Heart left ventricle (tissue), 16 donors: ENCODE results near the gene FASTKD1. TPM values are rescaled to one million over a fixed set of nuclear protein-coding genes. Genes with fewer than 3 reads are reported as not detected.
"Not testable (repeated sequence)": the region's sequence is repeated elsewhere in the genome, so short reads cannot be mapped to it uniquely, and the experiment has no call there.

Experiments used
- ATAC-seq, 4 donors: fragments of 200-7000 bp; cut with Tn5 transposase; one replicate each; pipeline ENCODE4 v1.9.1; 2020 to 2022; ENCODE audit warnings: moderate library complexity in 4 of 4, mild to moderate bottlenecking in 3 of 4, moderate number of reproducible peaks in 1 of 4
- DNase-seq, 5 donors: peaks; one replicate each; pipeline ENCODE4 v3.0.0-alpha.2; 2020
- H3K27ac ChIP-seq, 12 donors: fragments of 200-600 bp; sonication (generic) in 4 of 12; one replicate each; pipeline versions ENCODE4 v1.5.0 to v1.8.0; 2016 to 2022; ENCODE audit warnings: mild to moderate bottlenecking in 2 of 12
- H3K27me3 ChIP-seq, 9 donors: fragments of 200-600 bp; sonication (generic) in 2 of 9; one replicate each; pipeline versions ENCODE4 v1.5.1 to v1.8.0; 2016 to 2022; ENCODE audit warnings: mild to moderate bottlenecking in 3 of 9
- H3K36me3 ChIP-seq, 9 donors: fragments of 200-600 bp; sonication (generic) in 2 of 9; one replicate each; pipeline versions ENCODE4 v1.5.0 to v1.8.0; 2018 to 2022; ENCODE audit warnings: mild to moderate bottlenecking in 2 of 9
- H3K4me1 ChIP-seq, 12 donors: fragments of 200-600 bp; sonication (generic) in 4 of 12; one replicate each; pipeline versions ENCODE4 v1.5.0 to v1.8.0; 2016 to 2022; ENCODE audit warnings: mild to moderate bottlenecking in 3 of 12
- H3K4me3 ChIP-seq, 12 donors: fragments of 200-600 bp; sonication (generic) in 4 of 12; one replicate each; pipeline versions ENCODE4 v1.5.0 to v1.8.0; 2017 to 2022; ENCODE audit warnings: mild to moderate bottlenecking in 9 of 12, moderate library complexity in 4 of 12
- H3K9me3 ChIP-seq, 12 donors: fragments of 200-600 bp; sonication (generic) in 4 of 12; one replicate each; pipeline versions ENCODE4 v1.5.0 to v1.8.0; 2016 to 2022; ENCODE audit warnings: mild to moderate bottlenecking in 1 of 12
- POLR2A ChIP-seq, 2 donors: fragments of 450-650 bp; IDR thresholded peaks; one replicate each; pipeline ENCODE4 v1.6.1; 2017; ENCODE audit warnings: antibody characterized with exemption in 2 of 2, mild to moderate bottlenecking in 2 of 2, moderate library complexity in 2 of 2
- WGBS, 4 donors: extraction: QIAGEN DNeasy Blood & Tissue Kit in 2 of 4; methylation state at CpG; one replicate each; pipeline versions ENCODE4 v1.1.5 to v1.1.7; 2013 to 2018; 5-methylcytosine and 5-hydroxymethylcytosine counted together
- intact Hi-C, 10 donors: fragments of 100-400 bp; cut with DNase I; formaldehyde crosslinking; loops; one replicate each; pipeline versions ENCODE4 v1.11.1 to v1.14.2; 2022
- polyA plus RNA-seq, 2 donors: library from polyadenylated mRNA; stranded (reverse); fragments of 200-250 nt; gene quantifications; one replicate each; pipeline ENCODE4 v1.2.3, GENCODE V29; 2013
- total RNA-seq, 9 donors: library from RNA; depleted of rRNA in 2 of 9; stranded (reverse); fragments of >200 nt in 2 of 9; fragmentation: NEBNext Ultra II Directional in 3 of 9; extraction: Animal tissue kit (Norgen Biotek cat#: 25700) in 3 of 9; gene quantifications; one replicate each; pipeline versions ENCODE4 v1.1.0 to v1.2.4, GENCODE V29; 2016 to 2023
- TF ChIP-seq, protein P1 (sequence below), 12 donors: fragments of 200-600 bp; sonication (generic) in 4 of 12; IDR thresholded peaks; one replicate each; pipeline versions ENCODE4 v1.5.0 to v1.8.0; 2018 to 2022; ENCODE audit warnings: antibody characterized with exemption in 12 of 12, mild to moderate bottlenecking in 5 of 12
- donor health status: ischemic (EF 13 %, LVEDD 7.1; RV severe dilation, severe dysfunction).
- donor health status: healthy with polysubstance abuse.
- donor health status: DM: no; HTN: yes; CAD: no.
- donor health status: DM: no; HTN: no; CAD: no.
- donor health status: ischemic (EF 25% LVEDD 6.9; RV normal size, moderate dysfunction).
- donor health status: ischemic (EF 25% LVEDD 5.7; RV mildly dilated, moderate dysfunction).
- donor health status: healthy.
- donor health status: DM: yes; HTN: yes; CAD: no.
- donor health status: ischemic (EF 35%, LVEDD 5.7; RV mildly dilated, moderate dysfunction).
- donor health status: nonischemic (EF 11% LVEDD 7.7; RV severe dilation, severe dysfunction).
- donor health status: DM: yes; HTN: yes; CAD: no.
- donor health status: PGD.
- donor health status: ischemic (EF 29% LVEDD 5.4; RV normal size, mild dysfunction).
- donor health status: nonischemic (EF 23%, LVEDD 6.1; RV moderate dilation, normal function).

FASTKD1 gene
- total and polyA plus RNA-seq, 11 donors, result 25.3 to 154 (median 69.4) TPM

GRCh38 chr2:169569948-169570347 is 3.7 kb downstream of the FASTKD1 start:
- TF ChIP-seq, protein P1, sequence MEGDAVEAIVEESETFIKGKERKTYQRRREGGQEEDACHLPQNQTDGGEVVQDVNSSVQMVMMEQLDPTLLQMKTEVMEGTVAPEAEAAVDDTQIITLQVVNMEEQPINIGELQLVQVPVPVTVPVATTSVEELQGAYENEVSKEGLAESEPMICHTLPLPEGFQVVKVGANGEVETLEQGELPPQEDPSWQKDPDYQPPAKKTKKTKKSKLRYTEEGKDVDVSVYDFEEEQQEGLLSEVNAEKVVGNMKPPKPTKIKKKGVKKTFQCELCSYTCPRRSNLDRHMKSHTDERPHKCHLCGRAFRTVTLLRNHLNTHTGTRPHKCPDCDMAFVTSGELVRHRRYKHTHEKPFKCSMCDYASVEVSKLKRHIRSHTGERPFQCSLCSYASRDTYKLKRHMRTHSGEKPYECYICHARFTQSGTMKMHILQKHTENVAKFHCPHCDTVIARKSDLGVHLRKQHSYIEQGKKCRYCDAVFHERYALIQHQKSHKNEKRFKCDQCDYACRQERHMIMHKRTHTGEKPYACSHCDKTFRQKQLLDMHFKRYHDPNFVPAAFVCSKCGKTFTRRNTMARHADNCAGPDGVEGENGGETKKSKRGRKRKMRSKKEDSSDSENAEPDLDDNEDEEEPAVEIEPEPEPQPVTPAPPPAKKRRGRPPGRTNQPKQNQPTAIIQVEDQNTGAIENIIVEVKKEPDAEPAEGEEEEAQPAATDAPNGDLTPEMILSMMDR (IDR thresholded peaks at IDR 0.05), result no peak
- no peak for TF ChIP-seq POLR2A (IDR thresholded peaks at IDR 0.05)
- intact Hi-C loops, result no loop called here
- Histone ChIP-seq H3K4me1 (peaks cover 0 to 17% (median 6%) of the 10 kb centered on the region in 12 donors), H3K4me3 (no peak overlapping the region), H3K36me3 (peaks cover 0 to 21% (median 6%) of the 10 kb centered on the region in 9 donors), H3K27ac (no peak overlapping the region), H3K9me3 (no peaks in the 10 kb centered on the region), H3K27me3 (no peaks in the 10 kb centered on the region)
- WGBS, 4 donors, result 73 to 78% (median 75%) methylated on average over 2 of the region's 2 CpGs
- ATAC-seq, result no peak
- no peak for DNase-seq

DNA sequence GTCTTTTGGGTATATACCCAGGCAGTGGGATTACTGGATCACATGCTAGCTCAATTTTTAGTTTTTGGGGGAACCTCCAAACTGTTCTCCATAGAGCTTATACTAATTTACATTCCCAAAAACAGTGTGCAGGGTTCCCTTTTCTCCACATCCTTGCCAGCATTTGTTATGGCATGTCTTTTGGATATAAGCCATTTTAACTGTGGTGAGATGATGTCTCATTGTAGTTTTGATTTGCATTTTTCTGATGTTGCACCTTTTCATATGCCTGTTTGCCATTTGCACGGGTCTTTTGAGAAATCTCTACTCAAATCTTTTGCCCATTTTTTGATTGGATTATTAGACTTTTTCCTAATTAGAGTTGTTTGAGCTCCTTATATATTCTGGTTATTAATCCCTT is 8.0 kb downstream of the FASTKD1 start:
- no peak overlapping the region for H3K4me3 ChIP-seq
- peaks cover 0 to 33% (median 16%) of the 10 kb centered on the region in 9 donors for H3K36me3 ChIP-seq
- no peak for ATAC-seq
- no peaks in the 10 kb centered on the region for H3K9me3 ChIP-seq
- 49 to 100% (median 96%) methylated on average over 1 of the region's 1 CpG for WGBS, 4 donors
- no peak for DNase-seq
- H3K4me1 ChIP-seq, result peaks cover 0 to 8% (median 0%) of the 10 kb centered on the region in 12 donors
- H3K27ac ChIP-seq, result no peak overlapping the region
- intact Hi-C loops, result no loop called here
- TF ChIP-seq, protein P1 (IDR thresholded peaks at IDR 0.05), result no peak
- TF ChIP-seq POLR2A (IDR thresholded peaks at IDR 0.05), result no peak
- H3K27me3 ChIP-seq, result no peaks in the 10 kb centered on the region

GRCh38 chr2:169562519-169562918 is 11.1 kb downstream of the FASTKD1 start:
- H3K27me3 ChIP-seq, result no peaks in the 10 kb centered on the region
- no peaks in the 10 kb centered on the region for H3K9me3 ChIP-seq
- no peaks in the 10 kb centered on the region for H3K4me1 ChIP-seq
- H3K4me3 ChIP-seq, result no peak overlapping the region
- 73 to 95% (median 90%) methylated on average over 2 of the region's 2 CpGs for WGBS, 4 donors
- H3K36me3 ChIP-seq, result peaks cover 0 to 53% (median 30%) of the 10 kb centered on the region in 9 donors
- H3K27ac ChIP-seq, result no peak overlapping the region
- intact Hi-C loops, result no loop called here
- TF ChIP-seq, protein P1 (IDR thresholded peaks at IDR 0.05), result no peak
- TF ChIP-seq POLR2A (IDR thresholded peaks at IDR 0.05), result no peak
- no peak for DNase-seq
- no peak for ATAC-seq

GRCh38 chr2:169562084-169562483 is 11.6 kb downstream of the FASTKD1 start:
- H3K4me3 ChIP-seq, H3K27ac ChIP-seq, intact Hi-C loops, H3K4me1 ChIP-seq, H3K9me3 ChIP-seq, DNase-seq, H3K27me3 ChIP-seq, ATAC-seq: not testable (repeated sequence)
- H3K36me3 ChIP-seq, result peaks cover 0 to 51% (median 29%) of the 10 kb centered on the region in 9 donors
- WGBS, 4 donors, result 79 to 99% (median 99%) methylated on average over 5 of the region's 5 CpGs

DNA sequence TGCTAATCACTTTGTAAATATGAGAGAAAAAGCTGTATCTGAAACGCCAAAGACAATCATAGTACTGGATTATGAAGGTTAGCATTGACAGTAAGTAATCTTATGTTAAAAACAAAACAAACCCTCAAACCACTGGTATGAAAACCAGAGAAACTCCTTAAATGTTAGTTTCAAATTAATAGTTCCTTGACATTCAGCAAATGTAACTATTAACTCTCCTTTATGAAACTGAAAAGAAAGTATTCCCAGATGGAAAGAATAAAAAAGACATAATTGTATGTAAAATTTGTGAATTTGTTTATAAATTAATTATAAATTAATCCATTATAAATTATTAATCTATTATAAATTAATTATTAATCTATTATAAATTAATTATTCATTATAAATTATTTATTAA is 12.3 kb downstream of the FASTKD1 start:
- ATAC-seq (no peak), DNase-seq (no peak)
- intact Hi-C loops, result no loop called here
- Histone ChIP-seq H3K4me3 (no peak overlapping the region), H3K27ac (no peak overlapping the region), H3K4me1 (no peaks in the 10 kb centered on the region), H3K27me3 (no peaks in the 10 kb centered on the region), H3K36me3 (peaks cover 0 to 57% (median 30%) of the 10 kb centered on the region in 9 donors), H3K9me3 (no peaks in the 10 kb centered on the region)
- TF ChIP-seq POLR2A (IDR thresholded peaks at IDR 0.05), result no peak
- 95 to 99% (median 98%) methylated on average over 1 of the region's 1 CpG for WGBS, 4 donors
